NT2/D1 (cell line): ENCODE results near the gene SSR2.

Experiments used
- DNase-seq: peaks from one replicate; pipeline ENCODE4 v3.0.0-alpha.2; 2011; ENCODE audit warnings: low read depth, low spot score
- H3K27me3 ChIP-seq: 2 replicates; pipeline ENCODE4 v1.6.0; 2011; ENCODE audit warnings: mild to moderate bottlenecking; ENCODE audit not compliant: insufficient read length, insufficient read depth
- H3K36me3 ChIP-seq: 2 replicates; pipeline ENCODE4 v1.6.1; 2011; ENCODE audit warnings: mild to moderate bottlenecking, low read length, mixed read lengths; ENCODE audit not compliant: insufficient read depth, insufficient read length
- H3K4me1 ChIP-seq: 2 replicates; pipeline ENCODE4 v1.5.1; 2011; ENCODE audit not compliant: insufficient read depth, insufficient read length
- H3K4me3 ChIP-seq: 2 replicates; pipeline ENCODE4 v1.5.1; 2011; ENCODE audit warnings: low read depth; ENCODE audit not compliant: insufficient read length
- H3K9ac ChIP-seq: 2 replicates; pipeline ENCODE4 v1.6.0; 2011; ENCODE audit warnings: low read depth; ENCODE audit not compliant: insufficient read length
- H3K9me3 ChIP-seq: 2 replicates; pipeline ENCODE4 v1.5.1; 2011; ENCODE audit warnings: mild to moderate bottlenecking, low read length; ENCODE audit not compliant: insufficient read depth
- SUZ12 ChIP-seq: IDR thresholded peaks from 2 replicates; pipeline ENCODE4 v1.6.1; 2011; ENCODE audit not compliant: insufficient read length, insufficient read depth; ENCODE audit errors: extremely low read depth
- YY1 ChIP-seq: IDR thresholded peaks from 2 replicates; pipeline ENCODE4 v1.6.1; 2011; ENCODE audit not compliant: insufficient read length, insufficient read depth
- ZNF274 ChIP-seq: IDR thresholded peaks from 2 replicates; pipeline ENCODE4 v1.6.1; 2011; ENCODE audit warnings: mild to moderate bottlenecking, low read depth, low read length

Gene SSR2

DNA sequence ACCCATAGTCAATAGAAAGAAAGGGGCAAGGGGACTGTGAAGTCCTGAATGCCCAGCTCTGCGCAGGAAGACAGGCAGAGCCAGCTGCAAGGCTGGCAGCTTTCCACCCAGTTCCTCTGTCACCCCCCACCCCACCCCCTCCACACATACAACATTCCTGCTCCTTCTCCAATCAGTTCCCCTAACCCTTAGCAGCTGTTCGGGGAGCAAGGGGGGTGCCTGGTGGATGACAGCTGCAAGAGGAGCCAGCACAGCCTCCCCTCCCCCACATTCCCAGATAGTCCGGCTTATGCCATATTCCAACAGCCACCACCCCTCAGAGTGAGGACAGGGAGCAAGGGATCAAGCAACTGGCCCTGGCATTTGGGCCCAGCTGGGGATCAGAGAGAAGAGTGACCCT, 52.1 kb downstream of the SSR2 start:
- Histone ChIP-seq H3K9me3 (no peaks in the 10 kb centered on the region), H3K4me3 (no peak overlapping the region), H3K36me3 (peaks cover 77% of the 10 kb centered on the region), H3K9ac (peak overlapping the region; percentile 12), H3K4me1 (peaks cover 39% of the 10 kb centered on the region), H3K27me3 (no peaks in the 10 kb centered on the region)
- TF ChIP-seq ZNF274 (no peak), SUZ12 (no peak), YY1 (no peak)
- DNase-seq = no peak

- H3K9ac ChIP-seq = peak overlapping the region; percentile 37
- H3K4me3 ChIP-seq = no peak overlapping the region
- peaks cover 38% of the 10 kb centered on the region for H3K4me1 ChIP-seq
- TF ChIP-seq SUZ12 = no peak
- TF ChIP-seq ZNF274 = no peak
- no peak for TF ChIP-seq YY1
- DNase-seq = no peak
- H3K36me3 ChIP-seq = peaks cover 79% of the 10 kb centered on the region
- H3K9me3 ChIP-seq = no peaks in the 10 kb centered on the region
- no peaks in the 10 kb centered on the region for H3K27me3 ChIP-seq
Observed at GRCh38 chr1:155968051-155968400, 52.7 kb downstream of the SSR2 start.

- Histone ChIP-seq H3K4me1 (peaks cover 43% of the 10 kb centered on the region), H3K4me3 (no peak overlapping the region), H3K36me3 (peaks cover 79% of the 10 kb centered on the region), H3K9me3 (no peaks in the 10 kb centered on the region), H3K27me3 (no peaks in the 10 kb centered on the region), H3K9ac (peak overlapping the region; percentile 37)
- TF ChIP-seq YY1 (no peak), SUZ12 (no peak), ZNF274 (no peak)
- DNase-seq = no peak
Observed at GRCh38 chr1:155967341-155968050, 53.3 kb downstream of the SSR2 start.

DNA sequence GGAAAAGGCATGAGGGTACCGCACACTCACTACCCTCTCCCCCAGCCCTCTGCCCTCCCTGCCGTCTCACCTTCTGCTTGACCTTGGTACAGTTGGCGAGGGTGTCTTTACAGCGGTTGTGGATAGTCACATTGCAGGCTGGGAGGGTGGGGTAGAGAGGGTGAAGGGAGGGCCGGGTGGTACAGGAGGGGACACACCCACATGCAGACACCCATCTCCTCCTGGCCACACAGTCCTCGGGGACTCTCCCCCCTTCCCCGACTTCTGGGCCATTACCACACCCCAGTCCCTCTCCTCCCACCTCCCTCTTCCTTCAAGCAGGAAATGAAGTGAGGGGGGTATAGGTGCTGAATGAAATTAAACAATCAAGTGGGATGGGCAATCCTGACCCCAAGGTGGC, 54.0 kb downstream of the SSR2 start:
- H3K27me3 ChIP-seq = no peaks in the 10 kb centered on the region
- H3K9ac ChIP-seq = no peak overlapping the region
- peaks cover 80% of the 10 kb centered on the region for H3K36me3 ChIP-seq
- H3K4me1 ChIP-seq = peaks cover 45% of the 10 kb centered on the region
- no peak for TF ChIP-seq SUZ12
- no peak for TF ChIP-seq YY1
- no peak for TF ChIP-seq ZNF274
- H3K9me3 ChIP-seq = no peaks in the 10 kb centered on the region
- DNase-seq = no peak
- no peak overlapping the region for H3K4me3 ChIP-seq

DNA sequence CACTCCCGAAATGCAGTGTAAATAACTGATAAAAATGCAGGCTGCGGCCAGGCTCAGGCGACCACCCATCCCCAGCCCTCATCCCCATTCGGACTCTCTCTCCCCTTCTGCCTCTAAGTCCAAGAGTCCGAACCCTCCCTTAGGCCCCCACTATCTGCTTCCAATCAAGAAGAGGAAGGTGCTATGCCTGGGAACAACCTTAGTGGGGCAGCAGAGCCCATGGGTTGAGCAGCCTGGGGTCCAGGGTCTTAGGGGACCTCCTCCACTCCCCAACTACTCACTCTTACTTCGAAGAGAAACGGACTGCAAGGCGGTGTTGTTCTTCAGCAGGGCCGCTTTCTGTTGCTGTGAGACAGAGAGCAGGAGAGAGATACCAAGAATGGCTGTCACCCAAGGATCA, 54.6 kb downstream of the SSR2 start:
- Histone ChIP-seq H3K36me3 (peaks cover 84% of the 10 kb centered on the region), H3K27me3 (no peaks in the 10 kb centered on the region)
- TF ChIP-seq ZNF274 (no peak), YY1 (no peak), SUZ12 (no peak)

DNA sequence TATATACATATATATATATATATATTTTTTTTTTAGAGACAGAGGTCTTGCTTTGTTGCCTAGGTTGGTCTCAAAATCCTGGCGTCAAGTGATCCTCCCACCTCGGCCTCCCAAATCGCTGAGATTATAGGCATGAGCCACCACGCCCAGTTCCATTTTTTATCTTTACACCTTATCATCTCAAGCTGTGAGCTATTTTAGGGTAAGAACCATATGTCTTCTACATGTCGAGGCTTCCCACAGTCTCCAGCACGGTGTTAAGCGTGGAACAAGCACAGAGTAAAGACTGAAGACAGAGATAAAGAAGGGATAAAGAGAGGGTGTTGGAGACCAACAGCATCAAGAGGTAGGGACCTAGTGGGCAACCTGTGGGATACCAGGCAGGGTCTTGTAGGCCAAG, 56.6 kb downstream of the SSR2 start:
- Histone ChIP-seq H3K9me3 (no peaks in the 10 kb centered on the region), H3K27me3 (no peaks in the 10 kb centered on the region), H3K36me3 (peaks cover 91% of the 10 kb centered on the region), H3K4me3 (no peak overlapping the region), H3K4me1 (peaks cover 30% of the 10 kb centered on the region), H3K9ac (no peak overlapping the region)
- TF ChIP-seq ZNF274 (no peak), YY1 (no peak), SUZ12 (no peak)
- no peak for DNase-seq

More for the DNA sequence above, 54.6 kb downstream of the SSR2 start:
- Histone ChIP-seq H3K9me3 (no peaks in the 10 kb centered on the region), H3K4me1 (peaks cover 48% of the 10 kb centered on the region), H3K9ac (no peak overlapping the region), H3K4me3 (no peak overlapping the region)
- DNase-seq = no peak

- Histone ChIP-seq H3K27me3 (no peaks in the 10 kb centered on the region), H3K9ac (no peak overlapping the region), H3K4me3 (no peak overlapping the region), H3K4me1 (peaks cover 20% of the 10 kb centered on the region), H3K36me3 (peaks cover 90% of the 10 kb centered on the region), H3K9me3 (no peaks in the 10 kb centered on the region)
- no peak for DNase-seq
- TF ChIP-seq SUZ12 = no peak
- TF ChIP-seq YY1 = no peak
- no peak for TF ChIP-seq ZNF274
Observed at GRCh38 chr1:155962599-155963211, 58.0 kb downstream of the SSR2 start.
